NT2/D1 (cell line): ENCODE results near the gene ADK.

ENCODE experiments used
- YY1 ChIP-seq: IDR thresholded peaks from 2 replicates; pipeline ENCODE4 v1.6.1; 2011; ENCODE audit not compliant: insufficient read length, insufficient read depth
- ZNF274 ChIP-seq: IDR thresholded peaks from 2 replicates; pipeline ENCODE4 v1.6.1; 2011; ENCODE audit warnings: mild to moderate bottlenecking, low read depth, low read length

DNA sequence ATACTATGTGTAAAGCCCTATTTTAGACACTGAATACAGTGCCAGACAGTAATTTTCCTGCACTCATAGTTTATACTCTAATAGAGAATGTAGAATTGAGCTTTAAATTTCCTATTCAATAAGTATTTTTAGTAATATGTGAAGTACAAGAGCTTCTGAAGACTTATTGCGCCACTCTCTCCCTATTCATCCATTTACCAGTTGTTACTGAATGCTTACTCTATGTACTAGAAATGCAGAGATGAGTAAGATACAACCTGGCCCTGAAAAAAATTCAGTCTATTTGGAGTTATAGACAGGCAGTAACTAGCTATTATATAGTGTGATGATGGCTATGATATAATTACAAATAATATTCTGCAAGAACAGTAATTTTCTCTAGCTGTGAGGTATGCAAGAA is 98.8 kb downstream of the ADK start:
- no peak for TF ChIP-seq YY1
- no peak for TF ChIP-seq ZNF274
